GM12864 (cell line): ENCODE measurements around the gene ZNF414.

Experiments
- DNase-seq: peaks from one replicate; pipeline ENCODE4 v3.0.0-alpha.2; 2011; ENCODE audit warnings: low read depth
- H3K4me3 ChIP-seq: 2 replicates; pipeline ENCODE4 v1.5.1; 2011; ENCODE audit warnings: mild to moderate bottlenecking, low read depth, low read length, control low read depth
- TF ChIP-seq, protein P1 (sequence below): IDR thresholded peaks from 2 replicates; pipeline ENCODE4 v1.5.1; 2011; ENCODE audit warnings: low read depth, mild to moderate bottlenecking, moderate library complexity, low read length, control low read depth, inconsistent platforms; ENCODE audit errors: missing control alignments

ZNF414 gene

DNA sequence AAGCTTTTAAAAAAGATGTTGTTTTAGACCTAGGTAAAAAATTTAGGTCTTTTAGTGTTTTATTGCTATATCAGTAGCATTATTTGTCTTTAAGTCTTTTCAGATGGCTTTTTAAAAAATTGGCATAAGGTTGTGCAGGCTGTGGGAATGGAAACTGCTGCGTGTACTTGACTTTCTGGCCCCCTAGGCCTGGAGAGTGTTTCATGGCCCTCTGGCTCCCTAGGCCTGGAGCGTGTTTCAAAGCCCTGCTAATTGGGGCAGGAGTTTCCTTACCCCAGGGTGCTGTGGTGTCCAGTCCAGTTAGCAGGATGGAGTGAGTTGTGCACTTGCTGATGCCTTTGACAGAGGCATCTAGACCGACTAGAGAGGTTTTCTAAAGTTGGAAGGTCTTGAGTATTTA, 35.4 kb downstream of the ZNF414 start:
- no peak overlapping the region for H3K4me3 ChIP-seq
- TF ChIP-seq, protein P1, sequence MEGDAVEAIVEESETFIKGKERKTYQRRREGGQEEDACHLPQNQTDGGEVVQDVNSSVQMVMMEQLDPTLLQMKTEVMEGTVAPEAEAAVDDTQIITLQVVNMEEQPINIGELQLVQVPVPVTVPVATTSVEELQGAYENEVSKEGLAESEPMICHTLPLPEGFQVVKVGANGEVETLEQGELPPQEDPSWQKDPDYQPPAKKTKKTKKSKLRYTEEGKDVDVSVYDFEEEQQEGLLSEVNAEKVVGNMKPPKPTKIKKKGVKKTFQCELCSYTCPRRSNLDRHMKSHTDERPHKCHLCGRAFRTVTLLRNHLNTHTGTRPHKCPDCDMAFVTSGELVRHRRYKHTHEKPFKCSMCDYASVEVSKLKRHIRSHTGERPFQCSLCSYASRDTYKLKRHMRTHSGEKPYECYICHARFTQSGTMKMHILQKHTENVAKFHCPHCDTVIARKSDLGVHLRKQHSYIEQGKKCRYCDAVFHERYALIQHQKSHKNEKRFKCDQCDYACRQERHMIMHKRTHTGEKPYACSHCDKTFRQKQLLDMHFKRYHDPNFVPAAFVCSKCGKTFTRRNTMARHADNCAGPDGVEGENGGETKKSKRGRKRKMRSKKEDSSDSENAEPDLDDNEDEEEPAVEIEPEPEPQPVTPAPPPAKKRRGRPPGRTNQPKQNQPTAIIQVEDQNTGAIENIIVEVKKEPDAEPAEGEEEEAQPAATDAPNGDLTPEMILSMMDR, result no peak
- no peak for DNase-seq

DNA sequence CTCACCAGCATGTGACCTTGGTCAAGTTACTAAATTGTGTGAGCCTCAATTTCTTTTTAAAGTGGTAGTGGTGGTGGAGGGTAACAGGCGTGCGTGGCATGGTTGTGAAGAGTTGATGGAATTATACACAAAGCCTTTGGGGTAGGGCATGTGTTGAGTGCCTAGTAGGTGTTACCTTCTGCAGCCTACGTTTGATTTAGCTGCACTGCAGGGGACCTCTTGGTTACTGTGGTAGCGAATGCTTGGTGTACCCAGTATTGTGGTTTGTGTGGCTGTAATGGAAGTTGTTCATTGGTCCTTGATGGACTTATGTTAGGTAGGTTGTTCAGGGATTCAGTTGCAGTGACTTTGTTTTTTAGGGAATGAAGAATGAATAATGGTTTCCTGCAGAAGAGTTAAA, 36.1 kb downstream of the ZNF414 start:
- TF ChIP-seq, protein P1, result no peak
- H3K4me3 ChIP-seq, result no peak overlapping the region
- DNase-seq, result no peak

DNA sequence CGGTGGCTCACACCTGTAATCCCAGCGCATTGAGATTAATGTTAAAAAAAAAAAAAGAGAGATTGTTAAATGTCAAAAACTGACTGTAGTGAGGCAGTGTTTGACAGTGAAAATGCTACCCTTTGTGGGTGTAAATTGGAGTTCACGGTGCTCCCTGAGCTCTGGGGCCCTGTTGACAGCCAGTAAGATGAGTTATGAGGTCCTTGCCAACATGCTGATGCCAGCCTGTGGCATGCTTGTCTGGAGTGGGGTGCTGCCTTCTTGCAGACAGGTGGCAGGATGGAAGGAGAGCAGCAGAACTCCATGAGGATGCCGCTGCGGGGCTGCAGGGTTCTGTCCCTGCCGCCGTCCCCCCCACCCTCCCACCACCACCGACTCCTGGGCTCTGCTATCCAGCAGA, 37.4 kb downstream of the ZNF414 start:
- H3K4me3 ChIP-seq, result no peak overlapping the region
- TF ChIP-seq, protein P1, result no peak
- no peak for DNase-seq

DNA sequence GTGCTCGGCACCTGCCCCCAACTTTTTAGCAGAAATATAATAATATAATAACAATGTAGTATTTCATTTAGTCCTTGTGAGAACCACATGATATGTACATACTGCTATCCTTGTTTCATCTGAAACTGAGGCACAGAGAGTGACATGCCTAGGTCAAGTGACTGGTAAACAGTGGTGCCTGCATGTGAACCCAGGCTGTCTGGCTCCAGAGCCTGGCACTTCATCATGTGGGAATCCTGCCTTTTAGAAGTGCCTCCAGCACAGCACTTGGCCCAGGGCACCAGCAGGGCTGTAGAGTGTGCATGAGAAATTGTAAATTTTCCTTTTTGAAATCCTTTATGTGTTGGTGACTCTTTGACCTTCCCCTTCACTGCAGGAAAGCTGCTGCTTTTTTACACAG, 39.0 kb downstream of the ZNF414 start:
- TF ChIP-seq, protein P1, result no peak
- no peak overlapping the region for H3K4me3 ChIP-seq
- no peak for DNase-seq

DNA sequence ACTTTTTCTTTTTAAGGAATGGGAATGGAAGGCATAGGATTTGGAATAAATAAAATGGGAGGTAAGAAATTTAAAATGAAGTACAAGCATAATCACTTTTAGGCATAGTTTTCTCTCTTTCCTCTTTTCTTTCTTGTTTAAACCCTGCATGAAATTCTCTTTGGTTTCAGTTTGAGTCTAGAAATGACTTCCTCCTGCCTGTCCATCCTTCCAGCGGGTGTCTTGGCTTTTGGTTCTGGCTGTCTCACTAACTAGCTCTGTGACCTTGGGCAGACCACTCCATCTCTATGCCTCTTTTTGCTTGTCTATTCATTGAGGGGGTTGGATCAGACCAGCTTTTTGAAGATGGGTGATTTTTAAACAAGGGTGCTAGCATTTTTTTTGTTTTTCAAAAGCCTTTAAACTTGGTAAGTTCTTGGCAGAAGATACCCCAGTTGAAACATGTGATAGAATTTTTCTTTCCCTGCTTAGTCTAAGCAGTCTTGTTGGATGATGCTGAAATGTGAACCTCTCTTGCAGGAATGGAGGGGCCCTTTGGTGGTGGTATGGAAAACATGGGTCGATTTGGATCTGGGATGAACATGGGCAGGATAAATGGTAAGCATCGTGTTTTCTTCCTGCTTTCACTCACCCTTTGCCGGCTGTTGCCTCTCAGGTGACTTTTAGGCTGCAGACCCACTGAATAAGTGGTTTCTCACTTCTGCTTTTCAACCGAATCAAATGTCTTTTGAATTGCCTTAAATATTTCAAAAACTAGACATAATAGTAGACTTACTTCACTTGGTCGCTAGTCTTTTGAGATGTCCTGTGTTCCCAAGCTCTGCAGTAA, 40.1 kb downstream of the ZNF414 start:
- H3K4me3 ChIP-seq, result no peak overlapping the region
- TF ChIP-seq, protein P1, result no peak
- DNase-seq, result peak; percentile 40

DNA sequence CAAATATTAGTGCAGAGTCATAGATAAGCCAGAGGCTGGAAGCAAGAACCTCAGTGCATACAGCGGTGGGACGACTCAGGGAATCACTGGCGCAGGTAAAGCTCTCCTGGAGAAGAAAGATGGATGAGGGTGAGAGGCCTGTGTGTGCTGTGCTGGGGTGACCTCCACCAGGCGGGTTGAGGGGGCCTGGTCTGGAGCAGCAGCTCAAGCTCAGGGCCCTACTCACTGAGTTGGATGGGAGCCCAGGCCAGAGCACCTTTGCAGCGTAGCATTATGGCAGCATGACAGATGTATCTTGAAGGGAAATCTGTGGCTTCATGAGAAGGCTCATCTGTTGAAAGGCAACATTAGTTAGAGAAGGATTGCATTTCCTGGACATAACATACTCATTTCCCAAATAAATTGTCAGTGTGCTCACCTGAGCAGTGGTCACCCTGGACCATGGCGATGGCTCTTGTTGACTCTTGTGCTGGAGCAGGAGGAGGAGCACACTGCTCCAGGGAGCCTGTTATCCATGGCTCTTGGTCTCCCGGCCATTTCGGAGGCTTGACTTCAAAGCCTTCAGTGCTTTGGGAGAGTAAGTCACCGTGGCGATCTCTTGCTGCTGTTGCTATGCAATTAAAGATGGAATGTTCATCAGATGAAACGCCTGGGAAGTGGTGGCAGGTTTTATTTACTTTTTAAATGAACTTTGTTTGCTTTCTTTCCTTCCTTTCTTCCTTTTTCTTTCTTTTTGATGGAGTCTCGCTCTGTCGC, 44.2 kb downstream of the ZNF414 start:
- no peak for DNase-seq
- TF ChIP-seq, protein P1, result no peak
- H3K4me3 ChIP-seq, result no peak overlapping the region
